Neural crest cell (in vitro differentiated cells): ENCODE data around the gene PODN. TPM values are rescaled to one million over a fixed set of nuclear protein-coding genes. Genes with fewer than 3 reads are reported as not detected.

Source experiments
- DNase-seq: peaks from one replicate; pipeline ENCODE4 v3.0.0; 2021; ENCODE audit warnings: low read depth, mixed read lengths, low spot score
- H3K27ac Mint-ChIP-seq: one replicate; pipeline ENCODE4 v1.8.0; 2021; ENCODE audit warnings: mild to moderate bottlenecking, mixed read lengths; ENCODE audit not compliant: unreplicated experiment
- H3K27me3 Mint-ChIP-seq: 2 replicates; pipeline ENCODE4 v1.8.0; 2021; ENCODE audit warnings: low read depth, mild to moderate bottlenecking, mixed read lengths
- H3K36me3 Mint-ChIP-seq: 2 replicates; pipeline ENCODE4 v1.8.0; 2021; ENCODE audit warnings: low read depth, mild to moderate bottlenecking, mixed read lengths
- H3K4me1 Mint-ChIP-seq: 2 replicates; pipeline ENCODE4 v1.8.0; 2021; ENCODE audit warnings: mixed read lengths
- H3K4me3 Mint-ChIP-seq: one replicate; pipeline ENCODE4 v1.8.0; 2021; ENCODE audit warnings: mild to moderate bottlenecking, mixed read lengths
- H3K9me3 Mint-ChIP-seq: 2 replicates; pipeline ENCODE4 v1.8.0; 2021; ENCODE audit warnings: mixed read lengths
- total RNA-seq: library from RNA; stranded (reverse); gene quantifications from 2 replicates; pipeline ENCODE4 v1.2.1, GENCODE V29; 2021
- TF ChIP-seq, protein P1 (sequence below): fragments of 200-600 bp; sonication (generic); conservative IDR thresholded peaks from 2 replicates; pipeline ENCODE4 v1.5.0; 2021; ENCODE audit warnings: antibody characterized with exemption, mild to moderate bottlenecking

The PODN gene
- total RNA-seq, 1 donor from 2014 or later = 0.65 TPM

DNA sequence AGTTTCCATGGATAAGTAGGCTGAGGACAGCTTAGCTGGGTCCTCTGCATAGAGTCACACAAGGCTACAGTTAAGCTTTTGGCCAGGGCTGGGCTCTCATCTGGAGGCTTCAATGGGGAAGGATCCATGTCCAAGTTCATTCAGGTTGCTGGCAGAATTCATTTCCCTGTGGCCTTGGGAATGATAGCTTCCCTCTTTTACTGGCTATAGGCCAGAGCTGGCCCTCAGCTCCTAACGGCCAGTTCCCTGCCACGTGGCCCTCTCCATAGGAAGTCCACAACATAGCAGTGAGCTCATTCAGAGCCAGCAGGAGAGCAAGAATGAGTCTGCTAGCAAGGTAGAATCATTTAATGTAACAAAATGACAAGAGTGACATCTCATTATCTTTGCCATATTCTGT, 15.1 kb upstream of the PODN start:
- no peaks in the 10 kb centered on the region for H3K9me3 Mint-ChIP-seq
- no peak overlapping the region for H3K27ac Mint-ChIP-seq
- TF ChIP-seq, protein P1, sequence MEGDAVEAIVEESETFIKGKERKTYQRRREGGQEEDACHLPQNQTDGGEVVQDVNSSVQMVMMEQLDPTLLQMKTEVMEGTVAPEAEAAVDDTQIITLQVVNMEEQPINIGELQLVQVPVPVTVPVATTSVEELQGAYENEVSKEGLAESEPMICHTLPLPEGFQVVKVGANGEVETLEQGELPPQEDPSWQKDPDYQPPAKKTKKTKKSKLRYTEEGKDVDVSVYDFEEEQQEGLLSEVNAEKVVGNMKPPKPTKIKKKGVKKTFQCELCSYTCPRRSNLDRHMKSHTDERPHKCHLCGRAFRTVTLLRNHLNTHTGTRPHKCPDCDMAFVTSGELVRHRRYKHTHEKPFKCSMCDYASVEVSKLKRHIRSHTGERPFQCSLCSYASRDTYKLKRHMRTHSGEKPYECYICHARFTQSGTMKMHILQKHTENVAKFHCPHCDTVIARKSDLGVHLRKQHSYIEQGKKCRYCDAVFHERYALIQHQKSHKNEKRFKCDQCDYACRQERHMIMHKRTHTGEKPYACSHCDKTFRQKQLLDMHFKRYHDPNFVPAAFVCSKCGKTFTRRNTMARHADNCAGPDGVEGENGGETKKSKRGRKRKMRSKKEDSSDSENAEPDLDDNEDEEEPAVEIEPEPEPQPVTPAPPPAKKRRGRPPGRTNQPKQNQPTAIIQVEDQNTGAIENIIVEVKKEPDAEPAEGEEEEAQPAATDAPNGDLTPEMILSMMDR = no peak
- no peaks in the 10 kb centered on the region for H3K36me3 Mint-ChIP-seq
- DNase-seq = no peak
- H3K4me1 Mint-ChIP-seq = peaks cover 16% of the 10 kb centered on the region
- H3K27me3 Mint-ChIP-seq = no peaks in the 10 kb centered on the region
- H3K4me3 Mint-ChIP-seq = no peak overlapping the region

DNA sequence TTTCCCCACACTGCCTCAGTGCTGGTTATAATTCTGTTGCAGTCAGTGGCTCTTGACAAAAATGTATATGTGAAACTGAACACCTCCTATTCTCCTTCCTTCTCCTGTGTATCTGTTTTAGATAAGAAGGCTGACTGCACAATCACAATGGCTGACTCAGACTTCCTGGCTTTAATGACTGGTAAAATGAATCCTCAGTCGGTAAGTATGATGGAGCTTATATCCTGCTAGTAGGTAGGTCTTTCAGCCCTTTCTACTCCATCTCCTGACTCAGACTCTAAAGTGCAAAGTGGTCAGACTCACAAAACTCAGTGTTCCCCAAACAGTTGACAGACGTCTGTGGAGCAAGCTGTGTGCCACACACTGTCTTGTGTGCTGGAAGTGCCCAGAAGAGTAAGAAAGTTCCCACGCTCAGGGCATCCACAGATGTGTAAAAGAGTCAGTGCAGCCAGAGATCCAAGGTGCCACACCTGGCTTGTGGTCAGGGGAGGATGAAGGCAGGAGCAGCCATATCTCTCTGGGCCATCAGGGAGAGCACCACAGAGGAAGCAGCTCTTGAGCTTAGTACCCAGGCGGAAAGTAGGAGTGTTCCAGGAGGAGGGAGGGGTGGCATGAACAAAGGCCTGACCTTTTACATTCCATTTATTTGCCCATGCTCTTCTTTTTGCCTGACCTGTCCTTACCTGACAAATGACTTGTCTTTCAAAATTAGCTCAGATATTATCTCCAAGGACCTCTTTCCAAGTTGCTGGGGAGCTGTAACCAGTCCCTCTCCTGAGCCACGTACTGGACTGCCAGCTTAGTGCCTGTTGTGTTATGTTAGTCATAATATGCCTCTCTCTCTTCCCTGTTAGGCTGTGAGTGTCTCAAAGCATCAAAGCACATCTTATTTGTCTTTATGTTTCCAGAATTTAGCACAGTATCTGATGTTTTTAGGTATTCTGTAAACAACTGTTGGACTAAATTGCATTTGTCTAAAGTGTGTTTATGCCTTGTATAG, 14.0 kb upstream of the PODN start:
- Mint-ChIP-seq H3K27ac (no peak overlapping the region), H3K9me3 (no peaks in the 10 kb centered on the region), H3K4me3 (no peak overlapping the region), H3K27me3 (no peaks in the 10 kb centered on the region), H3K4me1 (peaks cover 16% of the 10 kb centered on the region), H3K36me3 (peaks cover 4% of the 10 kb centered on the region)
- no peak for DNase-seq
- TF ChIP-seq, protein P1 = no peak

DNA sequence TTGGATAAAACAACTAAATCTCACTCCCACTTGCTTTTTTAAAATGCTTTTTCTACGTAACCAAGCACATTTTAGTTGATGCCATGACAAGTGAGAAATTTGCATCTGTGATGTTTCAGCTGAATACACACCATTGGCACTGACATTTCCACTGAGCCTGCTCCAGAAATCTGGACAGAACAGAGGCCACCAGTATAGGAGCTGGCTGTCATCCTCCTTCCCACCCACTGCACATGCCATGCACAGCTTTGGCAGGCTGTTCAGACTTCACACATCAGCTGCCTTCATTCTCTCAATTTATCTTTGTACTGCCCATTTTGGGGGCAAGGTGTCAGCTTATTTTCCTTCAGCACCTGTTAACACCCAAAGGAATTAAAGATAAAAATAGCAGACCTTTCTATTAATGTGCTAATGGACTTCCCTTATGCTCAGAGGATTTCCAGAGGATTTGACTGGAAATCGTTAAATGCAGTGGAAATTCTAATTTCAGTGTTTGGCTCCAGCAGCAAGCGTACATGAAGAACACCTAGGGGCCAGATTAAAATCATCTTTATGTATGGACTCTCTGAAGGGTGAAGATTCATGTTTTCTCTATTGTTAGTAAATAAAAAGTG, 12.9 kb upstream of the PODN start:
- Mint-ChIP-seq H3K4me3 (no peak overlapping the region), H3K27me3 (no peaks in the 10 kb centered on the region), H3K27ac (no peak overlapping the region), H3K4me1 (peaks cover 16% of the 10 kb centered on the region), H3K36me3 (peaks cover 11% of the 10 kb centered on the region), H3K9me3 (no peaks in the 10 kb centered on the region)
- DNase-seq = no peak
- TF ChIP-seq, protein P1 = no peak

DNA sequence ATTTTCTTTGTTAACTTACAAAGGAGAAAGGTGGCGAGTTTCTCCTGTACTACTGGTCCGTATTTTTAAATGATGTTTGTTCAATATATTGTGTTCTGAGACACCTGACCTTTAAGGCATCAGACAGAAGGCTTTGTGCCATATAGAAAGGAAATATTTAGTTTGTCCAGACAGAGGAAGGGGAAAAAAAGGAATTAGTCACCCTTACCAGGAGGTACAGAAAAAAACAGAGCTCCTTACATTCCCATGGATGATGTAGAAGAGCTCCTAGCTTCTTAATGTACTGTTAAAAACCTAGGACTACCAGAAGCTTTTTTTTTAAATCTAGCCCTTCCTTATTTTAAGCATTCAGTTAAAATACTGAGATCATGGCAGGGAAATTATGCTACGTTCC, 12.4 kb upstream of the PODN start:
- Mint-ChIP-seq H3K36me3 (peaks cover 11% of the 10 kb centered on the region), H3K4me1 (peaks cover 16% of the 10 kb centered on the region), H3K9me3 (no peaks in the 10 kb centered on the region), H3K27me3 (no peaks in the 10 kb centered on the region), H3K4me3 (no peak overlapping the region), H3K27ac (no peak overlapping the region)
- DNase-seq = no peak
- TF ChIP-seq, protein P1 = no peak

DNA sequence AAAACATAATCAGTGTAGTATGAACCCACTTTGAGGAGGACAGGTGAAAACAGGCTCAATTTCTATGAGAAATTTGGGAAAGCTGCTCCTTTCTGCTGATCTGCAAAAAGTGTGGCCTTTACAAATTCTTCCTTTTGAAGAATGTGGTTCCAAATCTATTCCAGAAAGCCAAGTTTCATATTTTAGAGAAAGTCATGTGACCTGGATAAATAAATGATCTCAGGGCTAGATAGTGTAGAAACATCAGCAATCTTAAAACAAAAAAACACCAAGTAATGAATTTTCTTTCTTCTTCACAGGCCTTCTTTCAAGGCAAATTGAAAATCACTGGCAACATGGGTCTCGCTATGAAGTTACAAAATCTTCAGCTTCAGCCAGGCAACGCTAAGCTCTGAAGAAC, 11.7 kb upstream of the PODN start:
- Mint-ChIP-seq H3K36me3 (peaks cover 11% of the 10 kb centered on the region), H3K4me3 (no peak overlapping the region), H3K9me3 (no peaks in the 10 kb centered on the region), H3K27ac (no peak overlapping the region), H3K27me3 (no peaks in the 10 kb centered on the region), H3K4me1 (peaks cover 16% of the 10 kb centered on the region)
- TF ChIP-seq, protein P1 = no peak
- no peak for DNase-seq
